SK-N-SH (cell line): ENCODE measurements around the gene KRT16.

Experiments
- EP300 ChIP-seq, 2 experiments: IDR thresholded peaks; 2 replicates each; pipeline versions ENCODE4 v1.4.0 to v1.6.1; 2012; ENCODE audit warnings: borderline replicate concordance in 1 of 2, low read depth in 1 of 2, low read length in 1 of 2
- IRF3 ChIP-seq: fragments of 150-350 bp; IDR thresholded peaks from 2 replicates; pipeline ENCODE4 v1.6.1; 2016; ENCODE audit warnings: mild to moderate bottlenecking, low read depth, low read length
- JUND ChIP-seq: IDR thresholded peaks from 2 replicates; pipeline ENCODE4 v1.4.0; 2012
- POLR2AphosphoS5 ChIP-seq: IDR thresholded peaks from 2 replicates; pipeline ENCODE4 v1.6.1; 2012; ENCODE audit warnings: low read depth, low read length
- REST ChIP-seq: IDR thresholded peaks from 2 replicates; pipeline ENCODE4 v1.6.1; 2012; ENCODE audit warnings: mild to moderate bottlenecking, low read depth, low read length, moderate library complexity
- RFX5 ChIP-seq: IDR thresholded peaks from 2 replicates; pipeline ENCODE4 v1.6.1; 2012; ENCODE audit warnings: mild to moderate bottlenecking, improper control_type of control experiment, low read length
- SIN3A ChIP-seq: IDR thresholded peaks from 2 replicates; pipeline ENCODE4 v1.6.1; 2012; ENCODE audit warnings: low read depth, mild to moderate bottlenecking, low read length, moderate library complexity, borderline replicate concordance
- SMC3 ChIP-seq: IDR thresholded peaks from 2 replicates; pipeline ENCODE4 v1.6.1; 2012; ENCODE audit warnings: low read depth, low read length, improper control_type of control experiment
- TF ChIP-seq, protein P1 (sequence below): fragments of 200-600 bp; sonication (generic); IDR thresholded peaks from 2 replicates; pipeline ENCODE4 v1.6.1; 2017; ENCODE audit warnings: antibody characterized with exemption, mild to moderate bottlenecking, moderate library complexity
- TF ChIP-seq, protein P2 (sequence below): IDR thresholded peaks from 2 replicates; pipeline ENCODE4 v1.4.0; 2012; ENCODE audit warnings: low read depth
- TF ChIP-seq, protein P3 (sequence below): IDR thresholded peaks from 2 replicates; pipeline ENCODE4 v1.4.0; 2012; ENCODE audit warnings: low read depth, borderline replicate concordance

- TF ChIP-seq JUND (no peak), POLR2AphosphoS5 (no peak), SIN3A (no peak), IRF3 (no peak), EP300 (IDR thresholded peaks at IDR 0.05; ENCODE audit: borderline replicate concordance in 1 of 2, low read depth in 1 of 2, low read length in 1 of 2) (no peak), SMC3 (no peak), REST (no peak), RFX5 (no peak)
- TF ChIP-seq, protein P1, sequence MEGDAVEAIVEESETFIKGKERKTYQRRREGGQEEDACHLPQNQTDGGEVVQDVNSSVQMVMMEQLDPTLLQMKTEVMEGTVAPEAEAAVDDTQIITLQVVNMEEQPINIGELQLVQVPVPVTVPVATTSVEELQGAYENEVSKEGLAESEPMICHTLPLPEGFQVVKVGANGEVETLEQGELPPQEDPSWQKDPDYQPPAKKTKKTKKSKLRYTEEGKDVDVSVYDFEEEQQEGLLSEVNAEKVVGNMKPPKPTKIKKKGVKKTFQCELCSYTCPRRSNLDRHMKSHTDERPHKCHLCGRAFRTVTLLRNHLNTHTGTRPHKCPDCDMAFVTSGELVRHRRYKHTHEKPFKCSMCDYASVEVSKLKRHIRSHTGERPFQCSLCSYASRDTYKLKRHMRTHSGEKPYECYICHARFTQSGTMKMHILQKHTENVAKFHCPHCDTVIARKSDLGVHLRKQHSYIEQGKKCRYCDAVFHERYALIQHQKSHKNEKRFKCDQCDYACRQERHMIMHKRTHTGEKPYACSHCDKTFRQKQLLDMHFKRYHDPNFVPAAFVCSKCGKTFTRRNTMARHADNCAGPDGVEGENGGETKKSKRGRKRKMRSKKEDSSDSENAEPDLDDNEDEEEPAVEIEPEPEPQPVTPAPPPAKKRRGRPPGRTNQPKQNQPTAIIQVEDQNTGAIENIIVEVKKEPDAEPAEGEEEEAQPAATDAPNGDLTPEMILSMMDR, result no peak
- TF ChIP-seq, protein P2, sequence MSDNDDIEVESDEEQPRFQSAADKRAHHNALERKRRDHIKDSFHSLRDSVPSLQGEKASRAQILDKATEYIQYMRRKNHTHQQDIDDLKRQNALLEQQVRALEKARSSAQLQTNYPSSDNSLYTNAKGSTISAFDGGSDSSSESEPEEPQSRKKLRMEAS, result no peak
- TF ChIP-seq, protein P3, sequence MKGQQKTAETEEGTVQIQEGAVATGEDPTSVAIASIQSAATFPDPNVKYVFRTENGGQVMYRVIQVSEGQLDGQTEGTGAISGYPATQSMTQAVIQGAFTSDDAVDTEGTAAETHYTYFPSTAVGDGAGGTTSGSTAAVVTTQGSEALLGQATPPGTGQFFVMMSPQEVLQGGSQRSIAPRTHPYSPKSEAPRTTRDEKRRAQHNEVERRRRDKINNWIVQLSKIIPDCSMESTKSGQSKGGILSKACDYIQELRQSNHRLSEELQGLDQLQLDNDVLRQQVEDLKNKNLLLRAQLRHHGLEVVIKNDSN, result no peak
Observed at GRCh38 chr17:41600318-41600717, 12.2 kb downstream of the KRT16 start.
